GM21723 (cell line): ENCODE data around the gene TESK1.

Experiments used
- ATAC-seq: cut with Tn5 transposase; IDR thresholded peaks from one replicate; pipeline ENCODE4 v1.9.1; 2021; ENCODE audit warnings: mild to moderate bottlenecking, moderate library complexity; ENCODE audit not compliant: unreplicated experiment

Gene TESK1

GRCh38 chr9:35604578-35605350 is at the start of gene TESK1:
Gene TESK1 (plus strand): TSS chr9:35605262. CDS start chr9:35605620, 358 bp downstream.
- ATAC-seq = peak; percentile 47

- no peak for ATAC-seq
These were observed 49.2 kb upstream of the TESK1 start for GRCh38 chr9:35555881-35556280.

GRCh38 chr9:35556776-35557175 is 48.3 kb upstream of the TESK1 start:
- ATAC-seq = no peak

GRCh38 chr9:35557320-35557719 is 47.7 kb upstream of the TESK1 start:
- no peak for ATAC-seq

GRCh38 chr9:35558185-35558584 is 46.9 kb upstream of the TESK1 start:
- no peak for ATAC-seq

- no peak for ATAC-seq
These were observed 45.1 kb upstream of the TESK1 start for GRCh38 chr9:35559792-35560530.

GRCh38 chr9:35560625-35561337 is 44.3 kb upstream of the TESK1 start:
- ATAC-seq = no peak

- ATAC-seq = no peak
These were observed 43.4 kb upstream of the TESK1 start for GRCh38 chr9:35561468-35562261.

GRCh38 chr9:35562895-35563780 is 41.9 kb upstream of the TESK1 start:
- no peak for ATAC-seq

- no peak for ATAC-seq
These were observed 41.3 kb upstream of the TESK1 start for GRCh38 chr9:35563791-35564197.

GRCh38 chr9:35564658-35565061 is 40.4 kb upstream of the TESK1 start:
- no peak for ATAC-seq

- ATAC-seq = no peak
These were observed 38.6 kb upstream of the TESK1 start for GRCh38 chr9:35566417-35566816.

GRCh38 chr9:35568196-35568595 is 36.9 kb upstream of the TESK1 start:
- ATAC-seq = no peak

- peak; percentile 72 for ATAC-seq
These were observed 35.9 kb upstream of the TESK1 start for GRCh38 chr9:35569206-35569605.

- ATAC-seq = no peak
These were observed 34.2 kb upstream of the TESK1 start for GRCh38 chr9:35570709-35571504.

- no peak for ATAC-seq
These were observed 30.4 kb upstream of the TESK1 start for GRCh38 chr9:35574578-35575122.

GRCh38 chr9:35575478-35575877 is 29.6 kb upstream of the TESK1 start:
- no peak for ATAC-seq

- ATAC-seq = no peak
These were observed 27.6 kb upstream of the TESK1 start for GRCh38 chr9:35577486-35577885.

- ATAC-seq = no peak
These were observed 25.9 kb upstream of the TESK1 start for GRCh38 chr9:35579130-35579529.
